HG03354 (cell line): Measurements from ENCODE around the gene COL3A1.

ENCODE experiments used
- ATAC-seq: cut with Tn5 transposase; IDR thresholded peaks from one replicate; pipeline ENCODE4 v1.9.1; 2021; ENCODE audit warnings: mild to moderate bottlenecking; ENCODE audit not compliant: unreplicated experiment, poor library complexity, severe bottlenecking

Gene COL3A1

DNA sequence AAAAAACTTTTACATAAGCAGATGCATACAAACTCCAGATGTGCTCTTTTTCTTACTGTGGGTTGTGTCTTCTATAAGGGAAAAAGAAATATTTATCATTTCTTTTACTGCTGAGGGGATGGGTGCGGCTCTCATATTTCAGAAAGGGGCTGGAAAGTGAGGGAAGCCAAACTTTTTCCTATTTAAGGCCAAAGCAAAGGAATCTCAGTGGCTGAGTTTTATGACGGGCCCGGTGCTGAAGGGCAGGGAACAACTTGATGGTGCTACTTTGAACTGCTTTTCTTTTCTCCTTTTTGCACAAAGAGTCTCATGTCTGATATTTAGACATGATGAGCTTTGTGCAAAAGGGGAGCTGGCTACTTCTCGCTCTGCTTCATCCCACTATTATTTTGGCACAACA, at the start of gene COL3A1:
Gene COL3A1 (plus strand): TSS at position 210 of the 400 bp plus-strand sequence. CDS start 117 bp downstream, at position 327.
- no peak for ATAC-seq

DNA sequence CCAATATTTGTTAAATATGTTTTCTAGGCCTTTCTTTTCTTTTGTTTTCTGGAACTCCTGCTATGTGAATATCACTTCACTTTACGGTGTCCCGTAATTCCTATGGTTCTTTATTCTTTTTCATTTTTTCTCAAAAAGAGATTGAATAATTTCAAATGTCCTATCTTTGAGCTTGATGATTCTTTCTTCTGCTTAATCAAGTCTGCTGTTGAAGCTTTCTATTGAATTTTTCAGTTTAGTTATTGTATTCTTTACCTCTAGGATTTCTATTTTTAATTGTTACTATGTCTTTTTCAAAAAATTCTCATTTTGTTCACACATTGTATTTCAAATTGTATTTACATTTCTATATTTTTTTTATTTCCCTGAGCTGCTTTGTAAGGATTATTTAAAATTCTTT, 45.5 kb upstream of the COL3A1 start:
- no peak for ATAC-seq

DNA sequence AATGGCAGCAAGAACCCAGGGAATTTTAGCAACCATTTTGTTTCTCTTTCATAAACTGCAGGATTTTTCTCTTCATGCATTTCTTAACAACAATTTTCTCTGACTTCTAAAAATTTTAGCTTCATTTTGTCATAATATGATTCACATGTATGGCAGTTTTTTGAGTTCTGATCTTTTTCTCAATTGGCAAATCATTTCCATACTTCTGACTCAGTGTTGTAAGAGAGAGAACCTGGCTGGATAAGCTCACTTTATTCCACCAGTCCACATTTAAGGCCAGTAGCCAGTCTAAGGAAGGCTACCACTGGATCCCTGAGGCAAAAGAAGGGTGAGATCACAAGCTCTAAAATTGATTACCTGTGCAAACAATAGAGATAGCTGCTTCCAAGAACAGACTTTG, 42.8 kb upstream of the COL3A1 start:
- no peak for ATAC-seq

DNA sequence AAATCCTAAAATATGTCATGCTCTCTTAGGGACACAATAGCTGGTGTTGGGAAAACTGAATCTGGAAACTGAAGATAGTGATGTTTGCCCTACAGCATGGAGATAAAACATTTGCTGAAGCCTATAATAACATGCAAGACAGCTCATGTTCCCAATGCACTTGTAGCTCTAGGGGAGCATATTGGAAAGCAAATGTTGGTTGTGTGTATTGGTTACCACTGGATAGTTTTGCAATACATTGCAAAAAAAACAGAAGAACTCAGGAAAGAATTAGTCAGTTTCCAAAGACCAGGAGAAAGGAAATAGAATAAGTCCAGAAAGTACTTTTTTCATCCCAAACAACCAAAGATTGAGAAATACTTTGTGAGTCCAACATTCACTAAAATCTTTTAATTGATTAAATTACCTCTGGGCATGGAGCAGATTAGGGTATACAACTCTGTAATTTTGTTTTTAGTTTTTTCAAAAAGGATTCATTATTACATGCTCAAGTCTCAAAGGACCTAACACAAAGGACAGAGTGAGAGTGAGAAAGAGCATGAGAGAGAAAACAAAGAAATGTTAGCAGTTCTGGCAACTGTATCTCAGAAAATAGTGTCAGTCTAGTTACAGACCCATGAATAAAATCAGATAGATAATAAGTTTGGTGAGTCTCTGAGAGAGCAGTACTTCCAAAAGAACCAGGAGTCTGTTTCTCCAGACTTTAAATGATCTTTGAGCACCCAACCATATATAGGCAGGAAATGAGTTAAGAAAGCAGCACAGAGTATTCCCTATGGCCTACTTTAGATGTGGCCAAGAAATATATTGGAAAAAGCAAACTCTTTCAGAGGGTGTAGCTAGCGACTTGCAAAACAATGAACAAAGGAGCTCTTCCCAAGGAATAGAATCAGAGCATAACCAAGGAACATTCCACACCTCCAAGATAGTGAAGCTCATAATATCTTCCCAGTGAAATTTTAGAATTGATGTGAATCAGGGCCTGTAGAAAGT, 36.6 kb upstream of the COL3A1 start:
- ATAC-seq: no peak

DNA sequence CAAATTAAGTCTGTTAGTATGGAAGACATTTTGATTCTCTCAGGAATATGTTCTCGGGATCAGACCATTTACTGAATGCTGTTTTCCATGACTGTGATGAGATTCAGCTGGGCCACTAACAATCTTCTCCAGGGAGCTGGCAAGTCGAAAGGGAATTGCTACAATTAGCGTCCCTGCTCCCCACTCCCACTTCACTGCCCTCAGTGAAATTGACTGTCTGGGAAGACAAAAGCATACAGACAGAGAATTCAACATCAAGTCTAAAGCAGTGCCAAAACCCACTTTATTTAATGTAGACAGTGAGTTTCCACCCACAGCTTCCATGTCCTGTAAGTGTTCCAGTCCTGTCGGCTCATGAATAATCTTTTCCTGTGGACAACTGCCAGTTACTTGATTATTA, 34.0 kb upstream of the COL3A1 start:
- ATAC-seq: no peak

DNA sequence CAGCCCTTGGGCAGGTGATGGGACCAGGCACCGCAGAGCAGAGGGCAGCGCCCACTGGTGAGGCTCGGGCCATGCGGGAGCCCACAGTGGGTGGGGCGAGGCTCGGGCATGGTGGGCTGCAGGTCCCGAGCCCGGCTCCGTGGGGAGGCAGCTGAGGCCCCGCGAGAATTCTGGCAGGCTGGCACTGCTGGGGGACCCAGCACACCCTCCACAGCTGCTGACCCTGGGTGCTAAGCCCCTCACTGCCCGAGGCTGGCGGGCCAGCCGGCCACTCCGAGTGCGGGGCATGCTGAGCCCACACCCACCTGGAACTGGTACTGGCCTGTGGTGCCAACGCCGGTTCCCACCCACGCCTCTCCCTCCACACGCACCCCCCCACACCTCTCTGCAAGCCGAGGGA, 29.7 kb upstream of the COL3A1 start:
- no peak for ATAC-seq

DNA sequence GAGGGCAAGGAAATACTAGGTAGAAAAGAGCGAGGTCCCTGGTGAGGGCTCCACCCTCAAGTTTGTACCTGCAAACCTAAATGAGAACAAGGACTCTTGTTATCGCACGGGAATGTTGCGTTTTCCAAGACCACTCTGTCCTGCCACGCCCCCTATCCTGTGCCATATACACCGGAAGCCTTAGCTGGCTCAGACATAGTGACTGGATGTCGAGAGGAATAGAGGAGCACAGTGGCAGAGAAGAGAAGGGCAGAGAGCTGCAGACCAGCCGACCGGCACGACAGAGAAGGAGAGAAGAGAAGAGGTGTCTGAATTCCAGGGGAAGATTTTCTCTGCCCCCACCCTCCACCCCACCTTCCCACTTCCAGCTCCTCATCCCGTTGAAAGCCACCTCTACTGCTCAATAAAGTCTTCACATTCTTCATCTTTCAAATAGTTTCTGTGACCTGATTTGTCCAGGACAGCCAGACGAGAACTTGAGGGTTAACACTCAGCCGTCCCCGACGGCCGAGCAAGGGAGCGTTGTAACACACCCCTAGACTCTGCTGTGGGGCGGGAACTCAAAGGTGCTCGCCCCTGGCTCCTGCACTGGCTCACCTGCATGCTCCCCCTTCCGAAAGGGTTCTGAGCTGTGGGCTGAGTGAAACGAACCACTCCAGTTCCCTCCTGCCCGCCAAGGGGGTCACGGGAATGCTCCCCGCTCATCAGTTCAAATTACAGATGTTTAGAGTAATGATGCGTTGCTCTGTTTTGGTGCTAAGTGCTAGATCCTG, 24.9 kb upstream of the COL3A1 start:
- no peak for ATAC-seq

DNA sequence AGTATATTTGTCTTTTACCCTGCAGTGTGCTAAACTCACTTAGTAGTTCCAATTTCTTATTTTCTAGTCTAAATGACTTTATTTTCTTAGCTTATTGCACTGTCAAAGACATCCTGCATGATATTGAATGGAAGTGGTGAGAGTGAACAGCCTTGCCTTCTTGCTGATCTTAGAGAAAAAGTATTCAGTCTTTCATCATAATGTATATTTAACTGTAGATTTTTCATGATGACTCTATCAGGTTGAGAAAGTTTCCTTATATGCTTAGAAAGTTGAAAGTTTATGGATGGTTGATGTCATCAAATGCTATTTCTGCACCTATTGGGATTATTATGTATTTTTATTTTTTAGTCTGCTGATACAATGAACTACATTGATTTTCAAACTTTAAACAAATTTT, 21.3 kb upstream of the COL3A1 start:
- ATAC-seq: no peak

DNA sequence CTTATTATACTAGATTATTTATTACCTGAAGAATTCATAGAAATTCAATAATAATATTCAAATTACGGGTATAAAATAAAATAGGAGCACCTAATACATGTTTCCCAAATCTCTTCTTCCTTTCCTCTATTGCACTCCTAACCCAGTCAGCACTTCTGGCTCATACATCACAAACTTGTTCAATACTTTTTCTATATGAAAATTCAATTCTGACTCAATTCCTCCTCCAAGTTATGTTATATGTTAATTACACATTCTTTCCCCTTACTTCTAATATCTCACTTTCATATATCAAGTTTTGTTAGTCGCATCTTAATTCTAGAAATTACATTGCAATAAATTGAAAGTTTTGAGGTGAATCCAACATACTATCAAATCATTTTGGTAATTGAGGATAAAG, 17.9 kb upstream of the COL3A1 start:
- no peak for ATAC-seq

DNA sequence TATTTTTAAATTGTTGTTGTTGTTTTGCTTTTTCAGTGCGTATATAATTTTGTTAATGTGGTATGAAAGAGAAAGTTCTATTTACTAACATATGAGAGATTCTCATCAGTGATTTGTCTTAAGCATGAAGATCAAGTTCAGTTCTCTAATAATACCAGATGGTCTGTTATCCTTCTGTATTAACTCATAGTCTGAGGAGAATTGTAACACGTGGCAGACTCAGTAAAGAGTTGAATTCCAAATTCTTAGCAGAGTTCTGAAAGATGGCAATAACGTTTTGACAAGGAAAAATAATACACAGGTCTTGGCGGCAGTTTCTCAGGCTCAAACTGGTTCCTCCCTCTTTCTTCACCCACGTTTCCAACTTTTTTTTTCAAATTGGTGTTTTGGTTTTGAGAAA, 17.2 kb upstream of the COL3A1 start:
- ATAC-seq: no peak

DNA sequence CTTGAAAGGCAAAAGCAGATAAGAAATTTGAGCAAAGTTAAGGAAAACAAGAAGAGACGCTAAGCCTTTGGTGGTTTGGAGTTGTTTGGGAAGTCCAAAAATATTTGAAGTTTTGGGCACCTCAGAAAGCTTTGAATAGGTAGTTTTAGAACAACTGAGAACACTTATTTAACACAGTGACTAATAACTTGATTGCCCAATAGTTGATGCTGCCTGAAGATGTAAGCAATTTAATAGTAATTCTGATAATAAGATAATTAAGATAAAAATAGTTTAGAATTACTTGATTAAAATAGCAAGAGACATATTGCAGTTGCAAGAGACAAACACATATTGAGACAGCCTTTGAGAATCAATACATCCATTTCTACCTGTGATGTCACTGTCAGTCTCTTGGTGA, 16.5 kb upstream of the COL3A1 start:
- no peak for ATAC-seq

DNA sequence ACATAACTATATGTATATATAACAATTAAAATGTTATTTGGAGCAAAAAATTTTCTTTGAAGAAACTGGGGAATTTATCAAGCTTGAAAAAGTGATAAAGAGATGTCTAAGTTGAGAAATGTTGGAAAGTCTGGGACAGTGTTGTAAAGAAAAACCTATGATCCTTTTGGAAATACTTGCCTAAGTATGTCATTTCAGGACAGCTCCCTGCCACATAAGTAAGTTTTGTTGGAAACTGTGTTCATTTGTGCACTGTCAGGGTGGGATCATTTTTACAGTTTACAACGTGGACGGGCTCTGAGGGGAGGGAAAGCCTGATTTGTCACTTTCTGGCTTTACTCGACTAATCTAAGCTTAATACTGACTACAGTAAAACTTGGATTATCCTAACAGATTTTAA, 10.4 kb upstream of the COL3A1 start:
- no peak for ATAC-seq

DNA sequence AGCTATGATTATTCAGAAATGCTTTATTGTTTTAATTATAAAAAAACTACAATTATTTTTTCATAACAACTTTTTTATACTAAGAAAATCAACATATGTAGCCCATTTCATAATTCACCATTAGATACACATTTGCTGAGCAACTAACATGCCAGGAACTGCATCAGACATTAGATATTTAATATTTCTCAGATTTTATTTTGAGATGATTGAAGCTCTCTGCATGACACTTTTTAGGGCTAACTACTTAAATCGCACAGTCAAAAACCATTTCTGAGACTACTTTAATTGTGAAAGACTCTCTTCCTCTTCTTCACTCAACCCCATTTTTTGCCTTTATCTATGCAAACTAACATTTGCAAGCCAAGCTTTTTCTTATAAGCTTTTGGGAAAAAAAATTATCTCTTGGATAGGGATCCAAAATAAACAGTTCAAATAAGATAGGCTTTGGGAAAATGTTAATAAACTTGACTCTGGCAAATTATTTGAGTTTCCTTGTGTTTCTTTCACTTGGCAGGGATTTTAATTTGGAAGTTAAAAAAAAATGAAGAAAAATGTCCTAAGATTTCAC, 9.1 kb upstream of the COL3A1 start:
- no peak for ATAC-seq

DNA sequence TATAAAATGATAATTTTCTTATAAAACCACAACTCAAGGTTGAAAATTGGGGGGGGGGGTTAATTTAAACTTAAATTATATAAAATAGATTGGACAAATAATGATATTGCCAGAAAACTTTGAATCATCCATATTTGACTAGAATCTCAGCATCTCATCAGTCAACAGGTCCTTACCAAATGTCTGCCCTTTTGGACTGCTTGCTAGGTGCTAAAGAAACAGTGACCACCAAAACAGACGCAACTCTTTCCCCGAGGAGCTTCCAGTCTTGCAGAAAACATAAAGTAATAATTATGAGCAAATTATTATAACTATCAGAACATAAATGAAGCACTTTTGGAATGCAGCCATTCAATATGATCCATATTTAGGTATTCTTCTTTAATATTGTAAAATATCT, 8.6 kb upstream of the COL3A1 start:
- ATAC-seq: no peak

DNA sequence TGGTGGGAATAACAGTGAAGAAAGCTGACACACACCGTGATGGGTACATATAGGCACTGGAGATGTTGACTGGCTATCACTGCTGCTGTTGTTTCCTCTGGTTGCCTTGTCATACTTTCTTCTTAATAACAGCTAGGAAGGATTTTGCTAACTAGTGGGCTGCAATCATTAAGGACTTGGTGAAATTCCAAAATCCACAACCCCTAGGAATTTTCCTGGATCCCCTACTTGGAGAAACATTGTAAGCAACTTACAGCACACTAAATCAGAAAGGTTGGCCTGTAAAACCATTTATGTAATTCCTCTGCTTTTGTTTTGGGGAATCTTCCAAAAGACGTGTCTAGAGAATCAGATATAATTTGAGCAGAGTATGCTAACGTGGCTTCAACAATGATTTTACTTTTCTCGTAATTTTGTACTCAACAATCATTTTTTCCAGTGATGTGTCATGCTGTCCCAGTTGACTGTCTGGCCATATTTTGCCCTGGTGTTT, 8.0 kb upstream of the COL3A1 start:
- ATAC-seq: no peak

DNA sequence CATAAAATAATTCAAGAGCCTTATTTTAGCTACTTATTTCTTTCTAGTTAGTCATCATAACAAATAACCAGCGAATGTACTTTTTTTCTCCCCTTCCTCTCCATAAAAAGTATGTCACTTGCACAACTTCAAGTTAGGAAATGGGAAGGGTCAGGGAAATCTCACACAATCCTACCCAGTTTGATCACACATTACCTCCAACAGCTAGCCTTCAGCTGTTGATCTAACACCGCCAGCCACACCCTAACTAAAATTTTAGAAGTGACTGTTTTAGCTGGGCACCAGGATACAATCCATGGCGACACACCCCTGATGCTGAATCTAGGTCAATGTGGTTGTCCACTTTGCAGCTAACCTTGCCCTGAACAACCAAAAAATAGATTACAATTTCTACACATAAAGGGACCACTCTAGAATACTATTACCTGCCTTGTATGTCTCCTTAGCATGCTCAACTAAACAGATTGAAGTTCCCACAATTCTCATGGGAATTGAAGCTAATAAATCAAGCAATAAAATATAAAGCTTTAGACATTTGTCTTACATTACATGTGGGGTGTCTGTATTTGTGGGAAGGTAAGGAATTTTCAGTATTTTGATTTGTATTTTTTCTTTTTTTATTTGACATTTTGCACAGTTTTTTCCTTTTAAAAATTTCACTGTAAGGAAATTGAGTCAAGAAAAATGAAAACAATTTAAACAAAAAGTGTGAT, 7.3 kb upstream of the COL3A1 start:
- no peak for ATAC-seq

DNA sequence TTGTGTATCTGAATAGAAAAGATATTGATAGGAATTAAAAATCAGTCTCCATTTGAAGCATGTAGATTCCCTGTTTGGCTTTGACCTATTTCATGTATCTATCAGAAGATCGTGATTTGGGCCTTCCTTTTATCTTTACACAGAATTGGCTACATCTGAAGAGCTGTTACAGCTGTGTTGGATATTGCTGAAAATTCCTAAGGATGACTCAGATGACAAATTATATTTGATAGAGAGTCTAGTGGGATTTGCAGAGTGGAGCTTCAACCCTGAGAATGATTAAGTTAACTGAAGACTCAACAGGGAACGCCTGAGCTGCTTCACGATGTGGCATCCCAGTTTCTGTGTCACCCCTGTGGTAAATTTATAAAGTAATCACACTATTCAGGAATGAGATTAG, 4.9 kb upstream of the COL3A1 start:
- ATAC-seq: no peak

DNA sequence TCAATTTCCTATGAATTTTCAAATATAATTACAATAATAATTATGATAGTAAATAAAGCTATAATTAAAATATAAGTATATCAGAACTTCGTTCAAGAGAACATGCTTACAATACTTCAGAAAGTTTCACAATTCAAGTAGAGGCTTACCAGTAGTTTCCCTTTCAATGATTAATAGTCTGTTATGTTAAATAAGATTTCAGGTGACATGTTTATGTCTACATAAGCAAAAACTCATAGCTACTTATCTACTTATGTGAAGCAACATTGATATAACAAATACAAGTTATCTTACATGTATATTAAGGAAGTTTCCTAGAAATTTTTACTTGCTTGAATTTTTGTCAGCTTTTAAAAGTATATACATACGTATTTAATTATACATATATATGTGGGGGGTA, 4.5 kb upstream of the COL3A1 start:
- ATAC-seq: no peak

DNA sequence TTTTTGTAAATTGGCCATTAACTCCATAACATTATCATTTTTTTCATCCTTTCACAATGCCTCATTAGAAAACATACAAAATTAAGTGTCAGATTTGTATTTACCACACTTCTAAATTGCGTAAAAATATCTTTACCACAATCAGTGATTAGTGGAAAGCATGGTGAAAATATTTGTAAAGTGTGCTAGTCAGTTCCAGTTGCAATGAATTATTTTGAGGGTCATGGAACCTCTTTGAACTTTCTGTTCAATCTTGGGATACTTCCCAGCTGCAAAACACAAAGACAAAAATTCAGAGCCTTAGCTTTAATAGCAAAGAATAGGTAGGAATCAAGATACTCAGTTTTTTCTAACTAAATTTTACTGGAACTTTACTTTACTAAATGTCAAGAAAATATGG, 4.0 kb upstream of the COL3A1 start:
- ATAC-seq: no peak

DNA sequence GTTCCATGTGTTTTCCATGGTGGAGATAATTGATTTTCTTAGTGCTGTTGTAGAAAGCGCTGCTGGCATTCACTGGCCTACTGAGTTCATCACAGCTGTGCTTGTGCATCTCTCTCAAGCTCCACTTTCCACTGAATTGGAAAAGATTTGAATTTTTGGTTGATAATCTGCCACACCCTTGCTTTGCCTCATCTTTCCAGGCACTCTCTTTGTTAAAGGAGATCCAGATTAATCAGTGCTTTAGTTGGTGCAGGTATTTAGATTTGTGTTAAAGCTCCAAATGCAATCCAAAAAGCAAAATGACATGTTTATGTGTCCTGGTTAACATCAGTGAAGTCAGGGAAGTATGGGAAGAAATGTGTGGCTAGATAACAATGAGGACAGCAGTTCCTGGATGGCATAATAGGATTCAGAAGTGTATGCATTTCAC, 2.7 kb upstream of the COL3A1 start:
- no peak for ATAC-seq
